Hematopoietic multipotent progenitor cell treated with erythropoietin and hydrocortisone succinate and interleukin-3 and kit ligand, for 15 days (in vitro differentiated cells): ENCODE data around the gene CHRNG.

ENCODE experiments used
- DNase-seq: peaks from one replicate; pipeline ENCODE4 v3.0.0-alpha.2; 2015; ENCODE audit warnings: low spot score

The CHRNG gene

DNA sequence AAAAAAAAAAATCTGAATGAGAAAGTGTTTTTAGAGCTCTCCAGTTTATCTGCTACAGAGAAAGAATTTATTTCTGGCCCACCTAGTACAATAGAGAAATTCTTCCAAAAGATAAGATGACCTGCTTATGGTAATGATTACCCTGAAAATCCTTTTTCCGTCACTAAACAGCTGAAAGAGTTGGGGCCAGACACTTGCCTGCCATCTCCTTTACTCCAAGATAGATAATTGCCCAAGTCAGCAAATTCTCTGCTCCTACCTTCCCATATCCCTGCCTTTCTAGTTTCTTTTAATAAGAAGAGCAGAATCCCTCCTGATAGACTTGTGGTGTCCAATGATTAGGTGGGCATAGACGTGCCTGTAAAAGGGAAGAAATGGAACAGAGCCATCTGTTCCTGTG lies 39.1 kb downstream of the CHRNG start:
- no peak for DNase-seq

DNA sequence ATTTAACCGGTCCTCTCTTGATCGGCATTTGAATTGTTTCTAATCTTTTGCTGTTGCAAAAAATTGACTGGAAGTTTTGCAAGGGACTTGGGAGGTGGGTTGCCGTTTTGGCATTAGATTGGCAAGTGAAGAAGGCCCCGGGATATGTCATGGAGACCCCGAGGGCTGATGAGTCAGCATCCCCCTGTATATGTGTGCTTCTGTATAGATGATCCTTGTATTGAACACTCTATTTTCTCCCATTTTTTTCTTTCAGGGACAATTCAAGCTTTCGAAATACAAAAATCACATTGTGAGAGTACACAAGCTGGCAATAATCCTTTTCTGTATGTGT lies 41.1 kb downstream of the CHRNG start:
- no peak for DNase-seq

DNA sequence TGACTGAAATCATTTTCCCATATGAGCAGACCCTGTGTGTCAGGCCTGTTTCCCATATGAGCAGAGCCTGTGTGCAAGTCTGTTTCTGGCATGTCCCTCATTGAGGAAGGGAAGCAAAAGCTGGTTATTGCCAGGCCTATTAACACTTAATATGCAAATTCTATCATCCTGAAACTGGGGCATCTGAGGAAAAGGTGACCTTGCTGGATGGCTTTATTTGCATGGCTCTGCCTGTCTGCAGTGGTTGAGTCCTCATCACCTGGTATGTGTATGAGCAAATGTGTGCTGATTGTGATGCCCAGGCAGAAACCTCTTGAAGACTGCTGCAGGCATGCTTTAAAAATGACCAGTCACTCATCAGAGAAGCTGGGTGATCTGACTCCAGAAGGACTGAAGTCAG lies 42.2 kb downstream of the CHRNG start:
- no peak for DNase-seq

DNA sequence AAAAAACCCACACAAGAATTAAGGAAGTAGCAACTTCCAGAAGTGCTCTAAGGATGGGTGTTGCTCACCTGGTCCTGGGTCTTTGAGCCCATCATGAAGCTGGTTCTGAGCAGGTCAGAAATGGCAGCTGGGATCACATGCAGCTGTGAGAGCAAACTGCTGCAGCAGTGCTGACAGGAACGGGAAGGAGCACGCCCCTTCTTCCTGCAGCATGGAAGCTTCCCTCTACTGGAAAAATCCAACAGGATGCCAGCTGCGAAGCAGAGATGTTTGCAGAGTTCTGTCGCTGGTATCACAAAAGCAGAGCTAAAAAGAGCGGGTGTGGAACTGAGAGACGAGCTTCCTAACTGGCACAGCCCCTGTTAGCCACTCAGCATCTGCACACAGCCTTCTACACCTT lies 44.7 kb downstream of the CHRNG start:
- DNase-seq: no peak

- DNase-seq: no peak
Observed at GRCh38 chr2:232586943-232587505, 47.5 kb downstream of the CHRNG start.

GRCh38 chr2:232587512-232587911 lies 48.0 kb downstream of the CHRNG start:
- no peak for DNase-seq

- no peak for DNase-seq
Observed at GRCh38 chr2:232588031-232588430, 48.5 kb downstream of the CHRNG start.

GRCh38 chr2:232588680-232589585 lies 49.4 kb downstream of the CHRNG start:
- DNase-seq: no peak

- peak; percentile 12 for DNase-seq
Observed at GRCh38 chr2:232592772-232593395, 53.4 kb downstream of the CHRNG start.

DNA sequence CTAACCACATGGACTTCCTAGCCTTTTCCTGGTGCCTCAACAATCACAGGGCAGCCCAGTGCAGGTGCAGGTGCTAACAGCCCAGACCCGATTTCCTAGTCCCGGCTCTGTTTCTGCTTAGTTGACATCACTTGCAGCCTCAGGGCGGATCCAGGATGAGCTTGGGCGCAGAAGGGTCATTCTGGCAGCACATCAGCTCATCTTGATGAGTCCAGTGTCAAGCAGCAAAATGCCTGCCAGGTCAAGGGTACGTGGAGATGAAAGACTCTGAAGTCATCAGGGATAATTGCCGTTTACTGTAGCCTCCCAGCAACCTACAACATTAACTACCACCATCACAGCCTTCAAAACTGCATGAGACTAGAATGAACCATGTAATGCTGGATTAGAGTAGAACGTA lies 54.5 kb downstream of the CHRNG start:
- DNase-seq: no peak
